ENCODE results near the gene SIX5.

Gene SIX5

GRCh38 chr19:45816236-45817009 is 47.4 kb upstream of the SIX5 start:
- Histone ChIP-seq H3K4me2 (ENCODE audit: low read length) (no peak overlapping the region), H2AFZ (ENCODE audit: low read depth, low read length) (no peak overlapping the region), H3K36me3 (replicated peaks; ENCODE audit: low read depth, low read length) (peaks cover 39% of the 10 kb centered on the region), H3K27me3 (ENCODE audit: low read depth, low read length) (no peaks in the 10 kb centered on the region), H3K9me3 (ENCODE audit: insufficient read depth, low read length) (no peaks in the 10 kb centered on the region), H3K79me2 (ENCODE audit: low read length) (no peaks in the 10 kb centered on the region), H3K27ac (ENCODE audit: low read length) (no peak overlapping the region), H4K20me1 (ENCODE audit: insufficient read depth, low read length) (0 out of 2 replicates have a peak, but pooled peaks cover 4% of the 10 kb centered on the region), H3K4me1 (ENCODE audit: low read length) (peaks cover 3% of the 10 kb centered on the region; the same call in 1 of the 2 replicates), H3K4me3 (ENCODE audit: low read length) (no peak overlapping the region), H3K9ac (ENCODE audit: low read length) (no peak overlapping the region)
- TF ChIP-seq EZH2phosphoT487 (IDR thresholded peaks at IDR 0.05; ENCODE audit: low read depth): no peak
- TF ChIP-seq, protein P1, sequence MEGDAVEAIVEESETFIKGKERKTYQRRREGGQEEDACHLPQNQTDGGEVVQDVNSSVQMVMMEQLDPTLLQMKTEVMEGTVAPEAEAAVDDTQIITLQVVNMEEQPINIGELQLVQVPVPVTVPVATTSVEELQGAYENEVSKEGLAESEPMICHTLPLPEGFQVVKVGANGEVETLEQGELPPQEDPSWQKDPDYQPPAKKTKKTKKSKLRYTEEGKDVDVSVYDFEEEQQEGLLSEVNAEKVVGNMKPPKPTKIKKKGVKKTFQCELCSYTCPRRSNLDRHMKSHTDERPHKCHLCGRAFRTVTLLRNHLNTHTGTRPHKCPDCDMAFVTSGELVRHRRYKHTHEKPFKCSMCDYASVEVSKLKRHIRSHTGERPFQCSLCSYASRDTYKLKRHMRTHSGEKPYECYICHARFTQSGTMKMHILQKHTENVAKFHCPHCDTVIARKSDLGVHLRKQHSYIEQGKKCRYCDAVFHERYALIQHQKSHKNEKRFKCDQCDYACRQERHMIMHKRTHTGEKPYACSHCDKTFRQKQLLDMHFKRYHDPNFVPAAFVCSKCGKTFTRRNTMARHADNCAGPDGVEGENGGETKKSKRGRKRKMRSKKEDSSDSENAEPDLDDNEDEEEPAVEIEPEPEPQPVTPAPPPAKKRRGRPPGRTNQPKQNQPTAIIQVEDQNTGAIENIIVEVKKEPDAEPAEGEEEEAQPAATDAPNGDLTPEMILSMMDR (IDR thresholded peaks at IDR 0.05; ENCODE audit: low read depth, low read length): no peak

GRCh38 chr19:45815481-45816216 is 46.6 kb upstream of the SIX5 start:
- H3K79me2 ChIP-seq (ENCODE audit: low read length): no peaks in the 10 kb centered on the region
- no peaks in the 10 kb centered on the region for H3K9me3 ChIP-seq (ENCODE audit: insufficient read depth, low read length)
- peaks cover 31% of the 10 kb centered on the region for H3K36me3 ChIP-seq (replicated peaks; ENCODE audit: low read depth, low read length)
- no peak for TF ChIP-seq EZH2phosphoT487 (IDR thresholded peaks at IDR 0.05; ENCODE audit: low read depth)
- TF ChIP-seq, protein P1 (IDR thresholded peaks at IDR 0.05; ENCODE audit: low read depth, low read length): no peak
- H4K20me1 ChIP-seq (ENCODE audit: insufficient read depth, low read length): 0 out of 2 replicates have a peak, but pooled peaks cover 4% of the 10 kb centered on the region
- no peak overlapping the region for H3K27ac ChIP-seq (ENCODE audit: low read length)
- no peaks in the 10 kb centered on the region for H3K27me3 ChIP-seq (ENCODE audit: low read depth, low read length)
- H2AFZ ChIP-seq (ENCODE audit: low read depth, low read length): no peak overlapping the region
- no peak overlapping the region for H3K4me3 ChIP-seq (ENCODE audit: low read length)
- H3K4me1 ChIP-seq (ENCODE audit: low read length): peaks cover 3% of the 10 kb centered on the region; the same call in 1 of the 2 replicates
- no peak overlapping the region for H3K9ac ChIP-seq (ENCODE audit: low read length)
- H3K4me2 ChIP-seq (ENCODE audit: low read length): no peak overlapping the region

DNA sequence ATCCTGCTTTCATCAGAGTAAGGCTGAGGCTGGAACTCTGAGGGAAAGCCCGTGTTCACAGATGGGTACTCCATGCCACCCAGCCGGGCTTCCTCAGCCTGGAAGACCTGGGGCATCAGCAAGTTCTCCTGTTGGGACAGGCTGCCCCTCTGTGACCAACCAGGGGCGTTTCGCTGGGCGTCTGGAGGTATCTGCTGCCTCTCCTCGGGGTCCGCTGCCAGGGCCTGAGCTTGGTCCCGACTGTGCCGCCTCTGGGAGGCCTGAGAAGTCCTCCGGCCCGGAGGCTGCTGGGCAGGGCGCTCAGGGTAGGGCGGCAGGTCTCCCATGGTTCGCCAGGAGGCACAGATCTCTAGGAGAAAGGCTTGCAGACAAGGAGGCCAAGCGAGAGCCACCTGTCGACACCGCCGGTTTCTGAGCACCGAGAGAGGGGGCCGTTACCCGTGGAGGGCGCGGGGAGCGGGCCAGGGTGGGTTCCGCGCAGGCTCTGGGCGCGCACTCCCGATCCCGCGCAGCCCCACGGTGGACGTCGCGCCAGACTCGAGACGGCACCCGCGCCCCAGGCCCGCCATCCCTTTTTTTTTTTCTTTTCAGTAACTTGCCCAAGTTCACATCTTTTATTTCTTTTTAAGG is 45.9 kb upstream of the SIX5 start, which contains the start of gene RSPH6A:
RSPH6A (minus strand) TSS at position 458 of the 630 bp plus-strand sequence; CDS start at position 326, 132 bp downstream.
- no peaks in the 10 kb centered on the region for H3K27me3 ChIP-seq (ENCODE audit: low read depth, low read length)
- no peak within 1 kb of the TSS for H3K4me3 ChIP-seq (ENCODE audit: low read length)
- 0 out of 2 replicates have a peak, but pooled peaks cover 4% of the 10 kb centered on the region for H4K20me1 ChIP-seq (ENCODE audit: insufficient read depth, low read length)
- H3K79me2 ChIP-seq (ENCODE audit: low read length): no peaks in the 10 kb centered on the region
- TF ChIP-seq, protein P1 (IDR thresholded peaks at IDR 0.05; ENCODE audit: low read depth, low read length): no peak
- TF ChIP-seq EZH2phosphoT487 (IDR thresholded peaks at IDR 0.05; ENCODE audit: low read depth): no peak
- H3K9me3 ChIP-seq (ENCODE audit: insufficient read depth, low read length): no peaks in the 10 kb centered on the region
- H3K4me2 ChIP-seq (ENCODE audit: low read length): no peak within 1 kb of the TSS
- peaks cover 8% of the 10 kb centered on the region for H3K4me1 ChIP-seq (ENCODE audit: low read length)
- H3K36me3 ChIP-seq (replicated peaks; ENCODE audit: low read depth, low read length): peaks cover 30% of the 10 kb centered on the region
- H3K27ac ChIP-seq (ENCODE audit: low read length): no peak within 1 kb of the TSS
- no peak within 1 kb of the TSS for H3K9ac ChIP-seq (ENCODE audit: low read length)
- no peak within 1 kb of the TSS for H2AFZ ChIP-seq (ENCODE audit: low read depth, low read length)

Measured in OCI-LY3 (cell line).